ENCODE measurements around the gene SMIM8. TPM values are rescaled to one million over a fixed set of nuclear protein-coding genes. Genes with fewer than 3 reads are reported as not detected.
"Not testable (repeated sequence)": the region's sequence is repeated elsewhere in the genome, so short reads cannot be mapped to it uniquely, and the experiment has no call there.

SMIM8 gene
- polyA plus RNA-seq, 1 donor from 2014 or later = 10.4 TPM

DNA sequence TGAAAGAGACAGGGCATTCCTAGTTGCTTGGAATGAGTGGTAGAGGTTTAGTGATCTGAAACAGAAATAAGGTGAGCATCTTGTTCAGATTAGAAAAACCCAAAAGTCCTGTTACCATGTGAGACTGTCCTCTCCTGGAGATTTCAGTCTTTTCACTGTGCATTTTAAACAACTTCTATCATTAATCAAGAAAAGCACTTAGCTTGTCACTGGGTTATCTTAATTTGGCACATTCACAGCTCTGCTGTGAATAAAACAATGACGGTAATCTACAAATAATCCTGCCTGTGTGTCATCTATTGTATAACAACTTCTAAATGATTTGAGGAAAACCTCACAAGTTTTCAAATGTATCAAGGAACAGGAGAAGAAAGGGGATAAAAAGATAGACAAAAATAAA lies 9.5 kb upstream of the SMIM8 start:
- no peaks in the 10 kb centered on the region for H3K9me3 Mint-ChIP-seq
- no peaks in the 10 kb centered on the region for H3K4me1 Mint-ChIP-seq
- no peak overlapping the region for H3K27ac Mint-ChIP-seq
- no peaks in the 10 kb centered on the region for H3K36me3 Mint-ChIP-seq
- H3K4me3 Mint-ChIP-seq = no peak overlapping the region
- peaks cover 11% of the 10 kb centered on the region for H3K27me3 Mint-ChIP-seq

DNA sequence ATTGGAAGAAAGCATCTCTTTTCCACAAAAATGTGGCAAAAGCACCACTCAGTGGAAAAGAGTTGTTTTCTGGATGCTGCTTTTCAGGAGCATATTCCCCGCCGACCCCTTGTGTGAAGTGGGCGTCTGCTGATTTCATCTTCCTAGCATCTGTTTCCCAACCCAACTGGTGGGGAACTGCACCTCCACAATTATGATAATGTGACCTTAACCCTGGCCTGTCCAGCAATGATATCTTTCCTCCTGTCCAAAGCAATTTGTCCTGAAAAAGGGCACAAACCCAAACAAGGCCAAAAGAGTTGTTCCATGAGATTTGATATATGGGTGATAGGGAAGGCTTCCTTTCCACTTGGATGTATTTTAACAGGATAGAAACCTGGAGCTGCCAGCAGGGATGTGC lies 7.3 kb upstream of the SMIM8 start:
- H3K36me3 Mint-ChIP-seq = no peaks in the 10 kb centered on the region
- H3K27me3 Mint-ChIP-seq = peaks cover 11% of the 10 kb centered on the region
- no peaks in the 10 kb centered on the region for H3K9me3 Mint-ChIP-seq
- H3K27ac Mint-ChIP-seq = no peak overlapping the region
- no peak overlapping the region for H3K4me3 Mint-ChIP-seq
- no peaks in the 10 kb centered on the region for H3K4me1 Mint-ChIP-seq

DNA sequence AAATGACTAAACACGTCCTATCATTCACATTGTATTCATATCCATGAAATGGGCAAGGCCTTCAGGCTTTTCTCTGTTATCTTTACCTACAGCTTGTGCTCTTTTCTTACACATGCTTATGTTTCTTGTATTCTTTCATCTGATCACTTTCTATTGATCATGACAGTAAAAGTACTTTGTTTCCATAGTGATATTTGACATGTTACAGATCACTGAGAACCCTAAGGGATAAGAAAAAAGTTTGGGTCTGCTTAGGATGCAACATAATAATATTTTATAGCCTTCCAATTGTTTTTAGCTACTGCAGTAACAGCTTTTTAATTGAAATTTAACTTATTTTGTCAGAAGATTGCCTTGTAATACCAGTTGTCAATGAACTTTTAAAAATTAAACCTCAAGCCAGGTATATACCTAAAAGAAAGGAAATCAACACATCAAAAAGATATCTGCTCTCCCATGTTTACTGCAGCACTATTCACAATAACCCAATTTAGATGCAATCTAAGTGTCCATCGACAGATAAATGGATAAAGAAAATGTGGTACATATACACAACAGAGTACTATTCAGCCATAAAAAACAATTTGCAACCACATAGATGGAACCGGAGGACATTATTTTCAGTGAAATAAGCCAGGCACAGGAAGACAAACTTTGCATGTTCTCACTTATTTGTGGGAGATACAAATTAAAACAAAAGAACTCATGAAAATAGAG lies 3.0 kb upstream of the SMIM8 start:
- Mint-ChIP-seq H3K4me1 (peaks cover 4 to 8% (median 7%) of the 10 kb centered on the region in 3 donors), H3K36me3 (no peaks in the 10 kb centered on the region), H3K27ac (no peak overlapping the region), H3K27me3 (peaks cover 7% of the 10 kb centered on the region), H3K9me3 (peaks cover 0 to 3% (median 0%) of the 10 kb centered on the region in 3 donors), H3K4me3 (no peak overlapping the region)

DNA sequence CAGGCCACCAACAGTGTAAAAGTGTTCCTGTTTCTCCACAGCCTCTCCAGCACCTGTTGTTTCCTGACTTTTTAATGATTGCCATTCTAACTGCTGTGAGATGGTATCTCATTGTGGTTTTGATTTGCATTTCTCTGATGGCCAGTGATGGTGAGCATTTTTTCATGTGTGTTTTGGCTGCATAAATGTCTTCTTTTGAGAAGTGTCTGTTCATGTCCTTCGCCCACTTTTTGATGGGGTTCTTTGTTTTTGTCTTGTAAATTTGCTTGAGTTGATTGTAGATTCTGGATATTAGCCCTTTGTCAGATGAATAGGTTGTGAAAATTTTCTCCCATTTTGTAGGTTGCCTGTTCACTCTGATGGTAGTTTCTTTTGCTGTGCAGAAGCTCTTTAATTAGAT lies 1.5 kb downstream of the SMIM8 start:
- H3K27ac Mint-ChIP-seq, H3K27me3 Mint-ChIP-seq, H3K36me3 Mint-ChIP-seq, H3K9me3 Mint-ChIP-seq: not testable (repeated sequence)
- peak overlapping the region in 2 of 4 donors; percentile 67 to 76 for H3K4me3 Mint-ChIP-seq
- H3K4me1 Mint-ChIP-seq = peaks cover 4 to 11% (median 7%) of the 10 kb centered on the region in 3 donors

DNA sequence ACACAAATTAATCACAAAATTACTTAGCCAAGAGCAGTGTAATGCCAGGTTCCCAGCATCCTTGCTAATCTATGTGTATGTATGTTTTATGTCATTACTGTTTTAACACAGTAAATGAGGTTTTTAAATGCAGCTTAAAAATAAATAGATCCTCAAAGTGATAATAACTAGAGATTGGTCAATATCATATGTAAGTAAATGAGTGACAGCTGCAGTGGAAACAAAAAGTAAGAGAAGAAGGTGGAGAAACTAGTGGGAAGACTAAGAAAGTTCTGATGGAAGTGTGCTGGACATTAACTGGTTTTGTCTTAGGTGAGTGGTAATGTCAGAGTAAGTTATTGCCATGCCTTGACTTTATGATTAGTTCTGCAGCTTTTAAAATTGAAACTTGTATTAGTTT lies 8.6 kb downstream of the SMIM8 start:
- Mint-ChIP-seq H3K36me3 (peaks cover 9% of the 10 kb centered on the region), H3K4me3 (no peak overlapping the region), H3K4me1 (peaks cover 5 to 20% (median 19%) of the 10 kb centered on the region in 3 donors), H3K9me3 (no peaks in the 10 kb centered on the region), H3K27ac (peak overlapping the region in 1 of 3 donors; percentile 5), H3K27me3 (no peaks in the 10 kb centered on the region)

DNA sequence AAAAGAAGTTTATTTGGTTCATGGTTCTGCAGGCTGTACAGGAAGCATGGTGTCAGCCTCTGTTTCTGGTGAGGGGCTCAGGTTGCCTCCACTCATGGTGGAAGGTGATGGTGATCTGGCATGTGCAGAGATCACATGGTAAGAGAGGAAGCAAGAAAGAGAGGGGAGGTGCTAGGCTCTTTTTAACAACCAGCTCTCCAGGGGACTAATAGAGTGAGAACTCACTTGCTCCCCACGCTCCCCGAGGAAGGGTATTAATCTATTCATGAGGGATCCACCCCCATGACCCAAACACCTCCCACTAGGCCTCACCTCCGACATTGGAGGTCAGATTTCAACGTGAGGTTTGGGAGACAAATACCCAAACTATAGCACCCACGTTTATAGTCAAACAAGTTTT lies 10.6 kb downstream of the SMIM8 start:
- H3K4me3 Mint-ChIP-seq = peak overlapping the region in 1 of 4 donors; percentile 32
- peaks cover 5 to 24% (median 19%) of the 10 kb centered on the region in 3 donors for H3K4me1 Mint-ChIP-seq
- peaks cover 10% of the 10 kb centered on the region for H3K36me3 Mint-ChIP-seq
- no peak overlapping the region for H3K27ac Mint-ChIP-seq
- no peaks in the 10 kb centered on the region for H3K27me3 Mint-ChIP-seq
- no peaks in the 10 kb centered on the region for H3K9me3 Mint-ChIP-seq

DNA sequence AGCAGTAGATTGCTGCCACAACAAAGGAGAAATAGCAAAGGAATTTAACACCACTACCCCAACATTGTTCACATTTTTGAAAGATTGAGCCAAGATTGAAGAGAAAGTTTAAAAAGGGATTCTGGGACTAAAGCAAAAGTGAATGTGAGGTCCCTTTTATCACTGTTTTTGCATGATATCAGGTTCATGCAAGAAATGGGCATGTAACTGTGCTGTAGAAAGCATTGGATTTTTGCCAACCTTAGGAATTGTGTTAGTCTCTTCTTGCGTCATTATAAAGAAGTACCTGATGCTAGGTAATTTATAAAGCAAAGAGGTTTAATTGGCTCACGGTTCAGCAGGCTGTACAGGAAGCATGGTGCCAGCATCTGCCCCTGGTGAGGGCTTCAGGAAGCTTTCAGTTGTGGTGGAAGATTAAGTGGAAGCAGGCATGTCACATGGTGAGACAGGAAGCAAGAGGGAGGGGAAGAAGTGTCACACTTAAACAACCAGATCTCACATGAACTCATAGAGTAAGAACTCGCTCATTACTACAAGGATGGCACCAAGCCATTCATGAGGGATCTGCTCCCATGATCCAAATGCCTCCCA lies 11.3 kb downstream of the SMIM8 start:
- no peak overlapping the region for H3K27ac Mint-ChIP-seq
- peaks cover 10% of the 10 kb centered on the region for H3K36me3 Mint-ChIP-seq
- H3K9me3 Mint-ChIP-seq = no peaks in the 10 kb centered on the region
- peak overlapping the region in 1 of 4 donors; percentile 9 for H3K4me3 Mint-ChIP-seq
- H3K27me3 Mint-ChIP-seq = no peaks in the 10 kb centered on the region
- peaks cover 5 to 24% (median 19%) of the 10 kb centered on the region in 3 donors for H3K4me1 Mint-ChIP-seq

DNA sequence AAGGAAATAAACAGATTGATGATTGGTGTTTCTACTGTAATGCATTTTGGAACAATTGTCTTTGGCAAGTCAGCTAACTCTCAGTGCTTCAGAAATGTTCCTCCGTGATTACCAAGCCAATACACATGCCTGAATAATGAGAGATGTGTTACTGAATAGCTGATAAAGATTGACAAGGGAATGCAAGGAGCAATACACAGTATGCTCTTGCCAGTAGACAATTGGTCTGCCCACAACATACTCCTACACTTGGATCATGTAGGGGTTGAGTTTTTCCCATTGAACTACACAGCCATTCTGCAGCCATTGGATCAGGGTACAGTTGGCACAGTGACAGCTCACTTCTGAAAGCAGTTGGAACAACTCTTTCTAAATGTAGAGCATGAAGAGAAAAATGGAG lies 12.3 kb downstream of the SMIM8 start:
- no peaks in the 10 kb centered on the region for H3K27me3 Mint-ChIP-seq
- no peak overlapping the region for H3K27ac Mint-ChIP-seq
- peaks cover 5 to 24% (median 17%) of the 10 kb centered on the region in 3 donors for H3K4me1 Mint-ChIP-seq
- H3K9me3 Mint-ChIP-seq = no peaks in the 10 kb centered on the region
- H3K36me3 Mint-ChIP-seq = peaks cover 9% of the 10 kb centered on the region
- H3K4me3 Mint-ChIP-seq = peak overlapping the region in 1 of 4 donors; percentile 41

DNA sequence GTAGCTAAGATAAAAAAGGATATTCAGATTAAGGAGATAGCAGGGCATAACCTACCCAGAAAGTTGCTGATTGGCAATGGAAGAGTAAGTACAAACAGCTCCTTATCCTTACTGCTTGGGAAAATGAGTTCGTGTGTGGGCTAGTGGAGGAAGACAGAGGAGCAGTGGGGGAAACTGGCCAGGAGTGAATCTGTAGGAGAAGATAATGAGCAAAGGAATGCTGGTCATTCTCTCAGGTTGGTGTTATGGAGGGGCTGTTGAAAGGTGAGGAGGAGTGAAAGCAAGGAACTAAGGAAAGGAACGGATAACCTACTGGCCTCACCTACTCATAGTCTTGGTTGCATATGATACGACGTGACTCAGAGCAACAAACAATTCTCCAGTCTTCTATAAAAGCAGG lies 14.0 kb downstream of the SMIM8 start:
- Mint-ChIP-seq H3K9me3 (no peaks in the 10 kb centered on the region), H3K4me3 (no peak overlapping the region), H3K4me1 (peaks cover 5 to 17% (median 11%) of the 10 kb centered on the region in 3 donors), H3K36me3 (peaks cover 12% of the 10 kb centered on the region), H3K27me3 (no peaks in the 10 kb centered on the region), H3K27ac (no peak overlapping the region)

DNA sequence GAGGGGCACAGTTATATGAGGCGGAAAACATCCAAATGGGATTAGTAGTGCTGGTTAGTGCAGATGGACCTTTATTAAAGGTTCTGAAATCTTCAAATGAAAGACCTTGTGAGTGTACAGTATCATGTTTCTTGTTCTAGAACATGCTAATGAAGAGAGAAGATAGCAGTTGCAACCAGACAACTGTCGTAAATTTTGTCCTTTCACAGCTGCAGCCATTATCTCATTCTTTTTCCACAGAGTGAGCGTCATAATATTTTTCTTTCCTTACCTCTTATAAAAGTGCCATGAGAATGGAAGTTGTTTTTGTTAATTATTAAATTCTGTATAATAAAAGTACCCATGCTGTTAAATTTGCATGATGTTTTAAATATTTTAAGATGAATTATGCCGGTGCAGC lies 17.8 kb downstream of the SMIM8 start:
- no peak overlapping the region for H3K4me3 Mint-ChIP-seq
- H3K9me3 Mint-ChIP-seq = no peaks in the 10 kb centered on the region
- peaks cover 0 to 8% (median 0%) of the 10 kb centered on the region in 3 donors for H3K4me1 Mint-ChIP-seq
- no peak overlapping the region for H3K27ac Mint-ChIP-seq
- H3K27me3 Mint-ChIP-seq = no peaks in the 10 kb centered on the region
- H3K36me3 Mint-ChIP-seq = peaks cover 14% of the 10 kb centered on the region

DNA sequence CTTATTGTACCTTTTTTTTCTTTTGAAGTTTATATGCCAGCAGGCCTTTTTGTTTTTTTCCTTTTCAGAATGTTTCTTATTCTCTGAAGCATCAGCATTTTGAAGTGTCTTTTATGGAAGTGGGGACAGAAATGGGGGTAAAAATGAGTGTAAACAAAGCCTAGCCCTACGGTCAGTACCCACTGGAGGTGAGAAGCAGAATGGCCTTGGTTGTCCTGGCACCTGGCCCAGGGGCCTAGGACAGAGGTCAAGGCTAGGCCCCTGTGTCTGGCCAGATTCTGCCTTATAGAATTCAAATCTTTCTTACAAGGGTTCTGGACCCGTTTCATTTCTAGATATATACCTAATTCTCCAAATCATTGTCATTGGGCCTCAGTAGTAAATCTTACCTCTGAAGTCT lies 18.8 kb downstream of the SMIM8 start:
- Mint-ChIP-seq H3K36me3 (peaks cover 13% of the 10 kb centered on the region), H3K27ac (no peak overlapping the region), H3K27me3 (no peaks in the 10 kb centered on the region), H3K4me3 (no peak overlapping the region), H3K4me1 (peaks cover 0 to 7% (median 0%) of the 10 kb centered on the region in 3 donors), H3K9me3 (no peaks in the 10 kb centered on the region)

DNA sequence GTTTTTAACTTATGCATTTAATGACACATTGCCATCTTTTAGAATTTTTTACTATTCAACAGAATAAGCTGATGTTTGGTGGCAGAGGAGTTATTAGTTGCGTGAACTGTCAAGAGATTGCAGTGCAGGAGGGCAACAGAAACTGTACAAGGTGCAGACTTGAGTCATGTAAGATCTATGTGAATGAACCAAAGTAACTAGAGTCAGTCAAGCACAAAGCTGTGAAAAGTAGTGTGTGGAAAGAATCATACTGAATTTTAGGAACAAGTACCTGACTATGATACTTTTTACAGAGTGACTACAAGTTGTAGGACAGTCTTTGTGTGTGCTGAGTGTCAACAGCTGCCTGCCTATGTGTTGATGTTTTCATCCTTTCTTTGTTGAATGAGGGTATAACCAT lies 19.5 kb downstream of the SMIM8 start:
- Mint-ChIP-seq H3K4me3 (no peak overlapping the region), H3K27ac (peak overlapping the region in 1 of 3 donors; percentile 42), H3K4me1 (peaks cover 0 to 4% (median 0%) of the 10 kb centered on the region in 3 donors), H3K36me3 (peaks cover 10% of the 10 kb centered on the region), H3K27me3 (no peaks in the 10 kb centered on the region), H3K9me3 (no peaks in the 10 kb centered on the region)

DNA sequence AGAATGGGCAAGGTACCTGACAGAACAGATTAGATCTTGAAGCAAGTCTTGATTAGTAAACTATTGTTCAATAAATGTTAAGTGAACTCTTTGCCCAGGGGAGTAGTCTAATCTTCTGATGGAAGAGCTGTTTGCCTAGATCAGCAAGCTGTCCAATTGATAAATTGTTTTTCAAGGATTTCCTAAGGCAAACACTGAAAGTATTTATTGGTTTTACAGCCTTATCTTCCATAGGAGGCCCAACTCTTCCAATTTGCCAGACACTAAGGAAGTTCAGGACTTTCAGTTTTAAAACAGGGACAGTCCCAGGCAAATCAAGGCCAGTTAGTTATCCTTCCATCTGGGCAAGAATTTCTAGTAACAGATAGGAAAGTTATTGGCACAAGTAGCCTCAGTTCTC lies 20.4 kb downstream of the SMIM8 start:
- Mint-ChIP-seq H3K27me3 (no peaks in the 10 kb centered on the region), H3K4me3 (no peak overlapping the region), H3K4me1 (peaks cover 0 to 4% (median 0%) of the 10 kb centered on the region in 3 donors), H3K36me3 (peaks cover 10% of the 10 kb centered on the region), H3K9me3 (no peaks in the 10 kb centered on the region), H3K27ac (peak overlapping the region in 1 of 3 donors; percentile 14)

DNA sequence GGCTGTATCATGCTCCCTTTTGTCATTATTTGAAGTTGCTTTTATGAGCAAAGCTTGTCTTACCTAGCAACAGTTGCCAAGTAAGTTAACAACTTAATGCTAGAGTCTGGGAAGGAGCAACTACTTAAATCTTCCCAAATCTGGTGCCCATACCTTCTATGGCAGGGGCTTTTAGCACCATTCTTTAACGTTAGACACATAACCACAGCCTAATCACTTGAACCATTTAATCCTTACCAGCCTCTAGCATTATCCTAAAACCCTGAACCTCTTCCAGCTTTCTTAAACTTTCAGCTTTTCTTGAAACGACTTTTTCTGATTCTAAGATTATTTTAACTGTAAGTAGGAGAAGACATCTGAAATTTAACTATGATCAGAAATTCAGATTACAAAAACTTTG lies 22.3 kb downstream of the SMIM8 start, which contains the start of gene C6orf163:
Gene C6orf163, plus strand, starts transcription at position 83 of the 400 bp plus-strand sequence. Its CDS starts 287 bp downstream, at position 370.
- Mint-ChIP-seq H3K36me3 (peaks cover 7% of the 10 kb centered on the region), H3K9me3 (no peaks in the 10 kb centered on the region), H3K4me1 (peaks cover 0 to 4% (median 1%) of the 10 kb centered on the region in 3 donors), H3K4me3 (no peak within 1 kb of the TSS), H3K27me3 (no peaks in the 10 kb centered on the region), H3K27ac (no peak within 1 kb of the TSS)

DNA sequence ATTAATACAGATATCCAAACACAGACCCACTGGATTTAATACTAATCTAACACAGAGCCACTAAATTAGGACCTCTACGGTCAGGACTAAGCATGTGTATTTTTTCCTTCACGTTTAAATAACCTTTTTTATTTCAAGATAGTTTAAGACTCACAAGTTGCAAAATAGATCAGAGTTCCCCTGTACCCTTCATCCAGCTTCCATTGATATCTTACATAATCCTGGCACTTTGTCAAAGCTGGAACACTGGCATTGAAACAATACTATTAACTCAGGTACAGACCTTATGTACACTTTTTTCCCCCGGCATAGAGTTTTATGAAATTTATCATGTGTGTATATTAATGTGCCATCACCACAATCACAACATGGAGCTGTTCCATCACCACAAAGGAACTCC lies 24.3 kb downstream of the SMIM8 start:
- Mint-ChIP-seq H3K4me3 (no peak overlapping the region), H3K27me3 (no peaks in the 10 kb centered on the region), H3K4me1 (peaks cover 0 to 4% (median 1%) of the 10 kb centered on the region in 3 donors), H3K36me3 (peaks cover 6% of the 10 kb centered on the region), H3K27ac (no peak overlapping the region), H3K9me3 (no peaks in the 10 kb centered on the region)

DNA sequence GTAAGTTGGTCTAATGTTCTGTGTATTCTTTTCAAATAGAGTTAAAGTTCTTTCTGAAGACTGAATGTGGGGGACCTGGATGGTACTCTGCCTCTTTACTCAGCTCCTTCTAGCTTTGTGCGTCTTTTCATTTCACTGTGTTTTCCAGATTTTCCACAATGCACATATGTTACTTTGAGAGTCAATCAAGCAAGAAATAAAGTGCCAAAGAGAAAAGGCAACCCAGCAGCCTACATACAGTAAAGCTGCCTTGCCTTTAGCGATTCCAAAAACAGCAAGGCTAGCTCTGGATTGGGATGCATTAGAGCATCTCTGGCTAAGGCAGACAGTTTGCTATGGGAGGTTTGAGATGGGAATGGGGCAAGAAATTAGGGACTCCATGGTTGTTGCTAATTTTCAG lies 27.5 kb downstream of the SMIM8 start:
- H3K9me3 Mint-ChIP-seq = no peaks in the 10 kb centered on the region

More for the DNA sequence above, 27.5 kb downstream of the SMIM8 start:
- Mint-ChIP-seq H3K27me3 (no peaks in the 10 kb centered on the region), H3K36me3 (peaks cover 3% of the 10 kb centered on the region), H3K4me3 (no peak overlapping the region), H3K4me1 (peaks cover 0 to 1% (median 0%) of the 10 kb centered on the region in 3 donors), H3K27ac (no peak overlapping the region)
